ENCODE results near the gene HDAC4. TPM values are rescaled to one million over a fixed set of nuclear protein-coding genes. Genes with fewer than 3 reads are reported as not detected.

Gene HDAC4
- total and polyA plus RNA-seq, 9 of the 15 experiments (the other 6 are each of a cell fraction or from before 2014, with no cell fraction given), result 0.11 to 20.2 (median 4.0) TPM

DNA sequence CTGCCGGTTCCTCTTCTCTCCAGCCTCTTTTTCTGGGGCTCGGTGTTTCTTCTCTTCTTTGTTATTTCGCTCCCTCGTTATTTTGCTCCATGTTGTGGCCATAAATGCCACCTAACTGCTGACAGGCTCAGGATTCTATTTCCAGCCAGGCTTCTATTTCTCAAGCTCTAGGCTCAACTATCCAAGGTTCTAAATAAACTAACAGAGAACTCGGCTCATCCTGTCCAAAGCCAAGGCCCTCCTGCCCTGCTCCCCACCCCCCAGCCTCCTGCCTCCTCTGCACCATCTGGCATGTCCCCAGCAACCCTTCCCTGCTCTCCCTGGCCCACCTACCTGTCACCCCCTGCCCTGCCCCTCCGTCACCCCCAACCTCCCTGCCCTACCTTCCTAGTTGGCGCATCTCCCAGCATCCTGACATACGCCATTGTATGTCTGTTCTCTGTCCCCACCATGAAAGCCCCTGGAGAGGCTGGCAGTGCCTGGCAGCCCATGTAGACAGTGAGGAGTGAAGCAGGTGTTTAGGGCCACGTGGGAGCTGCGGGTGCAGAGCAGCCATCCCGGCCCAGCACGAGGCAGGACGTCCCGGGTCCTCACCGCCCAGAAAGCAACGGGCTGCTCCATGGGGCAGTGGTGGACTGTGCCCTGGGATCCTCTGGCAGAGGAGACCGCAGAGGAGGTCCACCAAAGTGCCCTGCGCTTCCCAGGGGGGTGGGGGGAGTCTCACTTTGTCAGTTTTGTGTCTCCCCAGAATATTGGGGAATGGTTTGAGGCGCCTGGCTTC is 366.1 kb downstream of the HDAC4 start:
- H3K9me3 ChIP-seq (replicated peaks; ENCODE audit: control insufficient read depth, insufficient read depth, low read depth, low read length), result no peaks in the 10 kb centered on the region
- H3K27ac ChIP-seq (ENCODE audit: extremely low read depth, low read depth, low read length), result no peak overlapping the region
- H3K36me3 ChIP-seq (ENCODE audit: control insufficient read depth, insufficient read depth, low read length), result no peaks in the 10 kb centered on the region
- in situ Hi-C loops (cut with MboI), result no loop called here
- DNase-seq (ENCODE audit: extremely low read depth in 1 of 4, low spot score in 3 of 4), result no peak
- H3K79me2 ChIP-seq (ENCODE audit: control insufficient read depth, insufficient read depth, low read length), result no peaks in the 10 kb centered on the region
- H2AFZ ChIP-seq (ENCODE audit: low read depth, low read length), result no peak overlapping the region
- intact Hi-C loops (cut with micrococcal nuclease), result loop anchor here (10.0 kb wide), 1 partner anchor 230 kb away; no protein-coding TSS in a partner anchor
- TF ChIP-seq FOXP1 (CRISPR knock-in tag; IDR thresholded peaks at IDR 0.05), result no peak
- H3K9me1 ChIP-seq (ENCODE audit: control insufficient read depth, insufficient read depth, low read length), result no peaks in the 10 kb centered on the region
- H3K4me3 ChIP-seq, result no peak overlapping the region
- BruUV-seq (replicated peaks), result no TSS peak
- H3K27me3 ChIP-seq (ENCODE audit: control insufficient read depth in 2 of 2, insufficient read depth in 2 of 2, low read length in 2 of 2), result peaks cover 7 to 24% of the 10 kb centered on the region in 2 experiments; a peak in 3 of 5 replicates
- CTCF ChIA-PET (ENCODE audit: low intra/inter-chr PET ratio), result no interaction called here
- peaks cover 0 to 8% of the 10 kb centered on the region in 2 experiments; a peak in 2 of 5 replicates for H3K4me1 ChIP-seq (replicated peaks in 1 of 2; ENCODE audit: control insufficient read depth in 2 of 2, insufficient read depth in 2 of 2, low read length in 2 of 2)
- WGBS (ENCODE audit: insufficient coverage, low coverage, missing lambda C conversion rate), result 0% methylated on average over 5 of the region's 19 CpGs
- H3K4me2 ChIP-seq (ENCODE audit: insufficient read depth, low read length), result no peak overlapping the region
- H3K9ac ChIP-seq (ENCODE audit: insufficient read depth in 1 of 2, low read depth in 2 of 2, low read length in 2 of 2), result no peak overlapping the region
- no peak for ATAC-seq
- POLR2A ChIA-PET, result no interaction called here
- no peaks in the 10 kb centered on the region; the same call in 1 of the 2 replicates for H4K20me1 ChIP-seq (replicated peaks; ENCODE audit: control insufficient read depth, insufficient read depth, low read length)
- no peak for FAIRE-seq

DNA sequence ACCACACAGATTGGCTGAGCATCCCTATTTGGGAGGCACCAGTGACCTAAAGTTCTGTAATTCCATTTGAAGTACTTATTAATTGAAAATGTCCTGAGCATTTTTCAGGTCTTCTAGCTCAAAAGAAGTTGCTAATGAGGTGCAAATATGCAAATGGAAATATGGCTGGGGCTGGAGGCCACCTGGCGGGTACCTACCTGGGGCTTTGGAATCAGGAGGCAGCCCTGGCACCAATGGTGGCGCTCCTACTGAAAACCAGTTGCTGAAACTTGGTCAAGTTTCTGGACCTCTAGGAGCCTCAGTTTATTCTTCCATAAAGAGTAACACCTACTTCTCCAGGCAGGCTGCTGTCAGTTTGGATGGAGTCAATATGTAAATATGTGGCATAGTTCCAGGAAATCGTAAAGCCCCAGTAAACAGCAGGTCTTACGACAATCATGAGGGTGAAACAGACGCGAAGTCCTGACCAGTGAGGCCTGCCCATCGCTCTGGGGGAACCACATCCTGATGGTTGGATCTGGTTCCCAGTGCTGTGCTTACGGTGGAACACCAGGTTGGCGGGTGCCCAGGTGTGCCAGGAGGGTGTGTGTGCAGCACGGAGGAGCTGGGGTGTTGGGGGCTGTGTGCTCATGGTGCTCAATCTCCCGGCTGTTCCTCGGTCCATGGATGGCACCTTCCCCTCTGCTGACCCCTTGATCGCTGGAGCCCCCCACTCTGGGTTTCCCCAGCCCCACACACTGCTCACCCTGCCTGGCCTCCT is 366.8 kb downstream of the HDAC4 start:
- in situ Hi-C loops (cut with MboI) (no loop called here), intact Hi-C loops (cut with micrococcal nuclease) (loop anchor here (10.0 kb wide), 1 partner anchor 231 kb away; no protein-coding TSS in a partner anchor)
- Histone ChIP-seq H3K79me2 (ENCODE audit: control insufficient read depth, insufficient read depth, low read length) (no peaks in the 10 kb centered on the region), H3K36me3 (ENCODE audit: control insufficient read depth, insufficient read depth, low read length) (no peaks in the 10 kb centered on the region), H3K27ac (ENCODE audit: extremely low read depth, low read depth, low read length) (no peak overlapping the region), H3K4me1 (replicated peaks in 1 of 2; ENCODE audit: control insufficient read depth in 2 of 2, insufficient read depth in 2 of 2, low read length in 2 of 2) (peaks cover 0 to 8% of the 10 kb centered on the region in 2 experiments; a peak in 2 of 5 replicates), H4K20me1 (replicated peaks; ENCODE audit: control insufficient read depth, insufficient read depth, low read length) (no peaks in the 10 kb centered on the region; the same call in 1 of the 2 replicates), H3K9me1 (ENCODE audit: control insufficient read depth, insufficient read depth, low read length) (no peaks in the 10 kb centered on the region), H3K9me3 (replicated peaks; ENCODE audit: control insufficient read depth, insufficient read depth, low read depth, low read length) (no peaks in the 10 kb centered on the region), H3K4me3 (no peak overlapping the region), H3K4me2 (ENCODE audit: insufficient read depth, low read length) (no peak overlapping the region), H2AFZ (ENCODE audit: low read depth, low read length) (no peak overlapping the region), H3K9ac (ENCODE audit: insufficient read depth in 1 of 2, low read depth in 2 of 2, low read length in 2 of 2) (no peak overlapping the region), H3K27me3 (ENCODE audit: control insufficient read depth in 2 of 2, insufficient read depth in 2 of 2, low read length in 2 of 2) (peaks cover 7 to 24% of the 10 kb centered on the region in 2 experiments; a peak in 3 of 5 replicates)
- DNase-seq (ENCODE audit: extremely low read depth in 1 of 4, low spot score in 3 of 4), result no peak
- 3% methylated on average over 13 of the region's 13 CpGs for WGBS (ENCODE audit: insufficient coverage, low coverage, missing lambda C conversion rate)
- FAIRE-seq, result no peak
- BruUV-seq (replicated peaks), result no TSS peak
- ATAC-seq, result no peak
- CTCF ChIA-PET (ENCODE audit: low intra/inter-chr PET ratio), result no interaction called here
- POLR2A ChIA-PET, result no interaction called here
- TF ChIP-seq, protein P1, sequence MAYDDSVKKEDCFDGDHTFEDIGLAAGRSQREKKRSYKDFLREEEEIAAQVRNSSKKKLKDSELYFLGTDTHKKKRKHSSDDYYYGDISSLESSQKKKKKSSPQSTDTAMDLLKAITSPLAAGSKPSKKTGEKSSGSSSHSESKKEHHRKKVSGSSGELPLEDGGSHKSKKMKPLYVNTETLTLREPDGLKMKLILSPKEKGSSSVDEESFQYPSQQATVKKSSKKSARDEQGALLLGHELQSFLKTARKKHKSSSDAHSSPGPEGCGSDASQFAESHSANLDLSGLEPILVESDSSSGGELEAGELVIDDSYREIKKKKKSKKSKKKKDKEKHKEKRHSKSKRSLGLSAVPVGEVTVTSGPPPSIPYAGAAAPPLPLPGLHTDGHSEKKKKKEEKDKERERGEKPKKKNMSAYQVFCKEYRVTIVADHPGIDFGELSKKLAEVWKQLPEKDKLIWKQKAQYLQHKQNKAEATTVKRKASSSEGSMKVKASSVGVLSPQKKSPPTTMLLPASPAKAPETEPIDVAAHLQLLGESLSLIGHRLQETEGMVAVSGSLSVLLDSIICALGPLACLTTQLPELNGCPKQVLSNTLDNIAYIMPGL (CRISPR knock-in tag; IDR thresholded peaks at IDR 0.05), result no peak
- TF ChIP-seq, protein P2, sequence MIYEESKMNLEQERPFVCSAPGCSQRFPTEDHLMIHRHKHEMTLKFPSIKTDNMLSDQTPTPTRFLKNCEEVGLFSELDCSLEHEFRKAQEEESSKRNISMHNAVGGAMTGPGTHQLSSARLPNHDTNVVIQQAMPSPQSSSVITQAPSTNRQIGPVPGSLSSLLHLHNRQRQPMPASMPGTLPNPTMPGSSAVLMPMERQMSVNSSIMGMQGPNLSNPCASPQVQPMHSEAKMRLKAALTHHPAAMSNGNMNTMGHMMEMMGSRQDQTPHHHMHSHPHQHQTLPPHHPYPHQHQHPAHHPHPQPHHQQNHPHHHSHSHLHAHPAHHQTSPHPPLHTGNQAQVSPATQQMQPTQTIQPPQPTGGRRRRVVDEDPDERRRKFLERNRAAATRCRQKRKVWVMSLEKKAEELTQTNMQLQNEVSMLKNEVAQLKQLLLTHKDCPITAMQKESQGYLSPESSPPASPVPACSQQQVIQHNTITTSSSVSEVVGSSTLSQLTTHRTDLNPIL (CRISPR knock-in tag; IDR thresholded peaks at IDR 0.05), result no peak
- no peak for TF ChIP-seq ZNF239 (CRISPR knock-in tag; IDR thresholded peaks at IDR 0.05)
- no peak for TF ChIP-seq ZNF699 (CRISPR knock-in tag; IDR thresholded peaks at IDR 0.05; ENCODE audit: insufficient replicate concordance)
- TF ChIP-seq, protein P3, sequence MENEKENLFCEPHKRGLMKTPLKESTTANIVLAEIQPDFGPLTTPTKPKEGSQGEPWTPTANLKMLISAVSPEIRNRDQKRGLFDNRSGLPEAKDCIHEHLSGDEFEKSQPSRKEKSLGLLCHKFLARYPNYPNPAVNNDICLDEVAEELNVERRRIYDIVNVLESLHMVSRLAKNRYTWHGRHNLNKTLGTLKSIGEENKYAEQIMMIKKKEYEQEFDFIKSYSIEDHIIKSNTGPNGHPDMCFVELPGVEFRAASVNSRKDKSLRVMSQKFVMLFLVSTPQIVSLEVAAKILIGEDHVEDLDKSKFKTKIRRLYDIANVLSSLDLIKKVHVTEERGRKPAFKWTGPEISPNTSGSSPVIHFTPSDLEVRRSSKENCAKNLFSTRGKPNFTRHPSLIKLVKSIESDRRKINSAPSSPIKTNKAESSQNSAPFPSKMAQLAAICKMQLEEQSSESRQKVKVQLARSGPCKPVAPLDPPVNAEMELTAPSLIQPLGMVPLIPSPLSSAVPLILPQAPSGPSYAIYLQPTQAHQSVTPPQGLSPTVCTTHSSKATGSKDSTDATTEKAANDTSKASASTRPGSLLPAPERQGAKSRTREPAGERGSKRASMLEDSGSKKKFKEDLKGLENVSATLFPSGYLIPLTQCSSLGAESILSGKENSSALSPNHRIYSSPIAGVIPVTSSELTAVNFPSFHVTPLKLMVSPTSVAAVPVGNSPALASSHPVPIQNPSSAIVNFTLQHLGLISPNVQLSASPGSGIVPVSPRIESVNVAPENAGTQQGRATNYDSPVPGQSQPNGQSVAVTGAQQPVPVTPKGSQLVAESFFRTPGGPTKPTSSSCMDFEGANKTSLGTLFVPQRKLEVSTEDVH (IDR thresholded peaks at IDR 0.05; ENCODE audit: low read depth, partially characterized antibody), result no peak
